SU-DHL-6 (cell line): ENCODE results near the gene TRPV5.

Experiments used
- H2AFZ ChIP-seq: fragments of 200-600 bp; sonication (generic); 2 replicates; pipeline ENCODE4 v1.6.1; 2014; ENCODE audit warnings: low read depth, mild to moderate bottlenecking, moderate library complexity, mixed read lengths, antibody characterized with exemption, low read length; ENCODE audit not compliant: severe bottlenecking
- H3F3A ChIP-seq: fragments of 200-600 bp; shearing (Covaris generic); 2 replicates; pipeline ENCODE4 v1.6.0; 2016; ENCODE audit warnings: antibody characterized with exemption, mild to moderate bottlenecking; ENCODE audit not compliant: insufficient read depth
- H3K27ac ChIP-seq: fragments of 200-600 bp; sonication (generic); 2 replicates; pipeline ENCODE4 v1.5.1; 2016; ENCODE audit warnings: low read depth, mild to moderate bottlenecking, low read length, moderate library complexity, mixed read lengths
- H3K27me3 ChIP-seq: fragments of 200-600 bp; sonication (generic), shearing (Covaris generic); 2 replicates; pipeline ENCODE4 v1.6.0; 2014; ENCODE audit warnings: mild to moderate bottlenecking, low read length
- H3K36me3 ChIP-seq: fragments of 200-600 bp; sonication (generic); 2 replicates; pipeline ENCODE4 v1.6.1; 2014; ENCODE audit warnings: mild to moderate bottlenecking, low read length, mixed read lengths
- H3K4me2 ChIP-seq: fragments of 300-600, 200-600 bp; shearing (Covaris generic), sonication (generic); 2 replicates; pipeline ENCODE4 v1.6.0; 2014; ENCODE audit warnings: low read length, low read depth, mild to moderate bottlenecking; ENCODE audit not compliant: poor library complexity, severe bottlenecking
- H3K4me3 ChIP-seq: fragments of 200-600 bp; sonication (generic); 2 replicates; pipeline ENCODE4 v1.5.1; 2014; ENCODE audit warnings: antibody characterized with exemption, low read length, mild to moderate bottlenecking, mixed read lengths; ENCODE audit not compliant: insufficient read depth, poor library complexity, severe bottlenecking
- H3K79me2 ChIP-seq: fragments of 200-600 bp; sonication (generic); 2 replicates; pipeline ENCODE4 v1.6.1; 2014; ENCODE audit warnings: mild to moderate bottlenecking, low read length, moderate library complexity; ENCODE audit not compliant: insufficient read depth
- H3K9ac ChIP-seq: fragments of 200-600 bp; sonication (generic); 2 replicates; pipeline ENCODE4 v1.7.0; 2014; ENCODE audit warnings: mild to moderate bottlenecking, low read length
- H3K9me2 ChIP-seq: fragments of 200-600 bp; sonication (generic); replicated peaks from 2 replicates; pipeline ENCODE4 v1.6.1; 2014; ENCODE audit warnings: low read length; ENCODE audit not compliant: insufficient read depth
- H3K9me3 ChIP-seq: fragments of 200-600 bp; sonication (generic); 2 replicates; pipeline ENCODE4 v1.6.1; 2014; ENCODE audit warnings: low read length, mixed read lengths; ENCODE audit not compliant: insufficient read depth
- H4K20me1 ChIP-seq: fragments of 200-600 bp; sonication (generic); 2 replicates; pipeline ENCODE4 v1.6.1; 2014; ENCODE audit warnings: low read depth, mild to moderate bottlenecking, antibody characterized with exemption, low read length, moderate library complexity, mixed read lengths
- EZH2phosphoT487 ChIP-seq: fragments of 200-600 bp; sonication (generic), shearing (Covaris generic); conservative IDR thresholded peaks from 2 replicates; pipeline ENCODE4 v1.6.1; 2018; ENCODE audit warnings: mild to moderate bottlenecking, antibody characterized with exemption, low read length, moderate library complexity, mixed read lengths
- TF ChIP-seq, protein P1 (sequence below): fragments of 200-600 bp; sonication (generic); IDR thresholded peaks from one replicate; pipeline ENCODE4 v1.5.1; 2017; ENCODE audit warnings: antibody characterized with exemption, mild to moderate bottlenecking, low read length, moderate library complexity; ENCODE audit not compliant: insufficient read depth, poor library complexity, severe bottlenecking

Gene TRPV5

DNA sequence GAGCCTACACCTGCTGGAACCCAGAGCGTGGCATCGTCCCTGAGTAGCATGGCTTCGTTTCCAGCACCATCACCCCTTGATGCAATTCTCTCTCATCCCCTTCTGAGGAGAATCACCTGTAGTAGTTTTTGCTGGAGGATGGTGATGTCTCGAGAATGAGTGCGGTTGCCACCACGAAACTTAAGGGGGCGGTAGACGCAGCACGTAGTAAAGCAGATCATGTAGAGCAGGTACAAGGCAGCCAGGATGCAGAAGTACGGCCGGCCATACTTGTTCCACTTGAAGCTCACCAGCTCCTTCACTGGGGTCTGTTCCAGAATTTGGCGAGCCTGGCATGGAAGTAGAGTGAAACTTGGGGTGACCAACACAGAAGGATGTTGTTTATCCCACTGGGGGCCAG, 8.1 kb downstream of the TRPV5 start:
- Histone ChIP-seq H3K9ac (no peak overlapping the region), H3K27me3 (no peaks in the 10 kb centered on the region), H3K9me2 (no peaks in the 10 kb centered on the region), H3F3A (no peaks in the 10 kb centered on the region), H3K4me3 (no peak overlapping the region), H3K36me3 (no peaks in the 10 kb centered on the region), H2AFZ (no peak overlapping the region), H3K9me3 (no peaks in the 10 kb centered on the region), H3K79me2 (no peaks in the 10 kb centered on the region), H3K27ac (no peak overlapping the region), H4K20me1 (no peaks in the 10 kb centered on the region), H3K4me2 (no peak overlapping the region)
- TF ChIP-seq EZH2phosphoT487, result no peak
- TF ChIP-seq, protein P1, sequence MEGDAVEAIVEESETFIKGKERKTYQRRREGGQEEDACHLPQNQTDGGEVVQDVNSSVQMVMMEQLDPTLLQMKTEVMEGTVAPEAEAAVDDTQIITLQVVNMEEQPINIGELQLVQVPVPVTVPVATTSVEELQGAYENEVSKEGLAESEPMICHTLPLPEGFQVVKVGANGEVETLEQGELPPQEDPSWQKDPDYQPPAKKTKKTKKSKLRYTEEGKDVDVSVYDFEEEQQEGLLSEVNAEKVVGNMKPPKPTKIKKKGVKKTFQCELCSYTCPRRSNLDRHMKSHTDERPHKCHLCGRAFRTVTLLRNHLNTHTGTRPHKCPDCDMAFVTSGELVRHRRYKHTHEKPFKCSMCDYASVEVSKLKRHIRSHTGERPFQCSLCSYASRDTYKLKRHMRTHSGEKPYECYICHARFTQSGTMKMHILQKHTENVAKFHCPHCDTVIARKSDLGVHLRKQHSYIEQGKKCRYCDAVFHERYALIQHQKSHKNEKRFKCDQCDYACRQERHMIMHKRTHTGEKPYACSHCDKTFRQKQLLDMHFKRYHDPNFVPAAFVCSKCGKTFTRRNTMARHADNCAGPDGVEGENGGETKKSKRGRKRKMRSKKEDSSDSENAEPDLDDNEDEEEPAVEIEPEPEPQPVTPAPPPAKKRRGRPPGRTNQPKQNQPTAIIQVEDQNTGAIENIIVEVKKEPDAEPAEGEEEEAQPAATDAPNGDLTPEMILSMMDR, result no peak

DNA sequence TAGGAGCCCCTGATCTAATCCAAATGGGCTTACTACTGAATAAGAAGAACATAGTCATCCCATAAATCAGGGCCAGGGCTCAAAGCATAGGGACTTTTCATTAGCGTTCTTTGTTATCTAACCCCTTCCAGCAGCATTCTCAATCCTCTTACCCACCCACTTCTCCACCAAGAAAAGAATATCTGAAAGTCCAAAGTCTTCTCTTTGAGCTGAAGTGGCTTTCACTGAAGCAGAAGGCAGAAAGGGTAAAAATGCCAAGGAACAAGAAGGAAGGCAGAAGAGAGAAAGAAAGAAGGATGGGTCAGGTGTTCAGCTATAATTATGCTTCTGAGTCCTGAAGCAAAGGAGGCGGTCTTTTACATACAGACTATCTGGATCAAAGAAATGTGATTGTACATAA, 10.2 kb downstream of the TRPV5 start:
- Histone ChIP-seq H3F3A (no peaks in the 10 kb centered on the region), H3K4me3 (no peak overlapping the region), H3K9me2 (no peaks in the 10 kb centered on the region), H4K20me1 (no peaks in the 10 kb centered on the region), H3K27ac (no peak overlapping the region), H3K9me3 (no peaks in the 10 kb centered on the region), H3K9ac (no peak overlapping the region), H3K27me3 (no peaks in the 10 kb centered on the region), H3K79me2 (no peaks in the 10 kb centered on the region), H3K36me3 (no peaks in the 10 kb centered on the region), H2AFZ (no peak overlapping the region), H3K4me2 (no peak overlapping the region)
- TF ChIP-seq, protein P1, result no peak
- no peak for TF ChIP-seq EZH2phosphoT487

DNA sequence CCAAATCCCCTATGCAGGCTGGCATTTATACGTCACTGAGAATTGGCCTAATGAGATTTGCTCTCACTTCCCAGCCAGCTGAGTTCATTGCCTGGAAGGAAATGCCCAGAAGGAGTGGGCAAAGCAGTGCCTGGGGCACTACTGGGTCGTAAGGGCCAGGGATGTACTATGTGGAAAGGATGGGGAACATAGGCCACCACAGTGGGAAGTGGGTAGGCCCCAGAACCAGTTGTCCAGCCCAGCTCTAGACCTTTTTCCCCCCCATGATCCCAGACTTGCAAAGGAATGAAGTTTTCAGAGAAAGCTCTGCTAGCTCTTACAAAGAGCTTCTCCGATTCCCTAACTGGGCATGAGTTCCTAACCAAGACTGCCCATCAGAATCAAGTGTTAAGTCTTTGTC, 13.9 kb downstream of the TRPV5 start:
- Histone ChIP-seq H3K9me2 (no peaks in the 10 kb centered on the region), H3K4me3 (no peak overlapping the region), H4K20me1 (no peaks in the 10 kb centered on the region), H2AFZ (no peak overlapping the region), H3F3A (no peaks in the 10 kb centered on the region), H3K36me3 (no peaks in the 10 kb centered on the region), H3K27ac (no peak overlapping the region), H3K79me2 (no peaks in the 10 kb centered on the region), H3K27me3 (no peaks in the 10 kb centered on the region), H3K4me2 (no peak overlapping the region), H3K9ac (no peak overlapping the region), H3K9me3 (no peaks in the 10 kb centered on the region)
- TF ChIP-seq, protein P1, result no peak
- no peak for TF ChIP-seq EZH2phosphoT487

DNA sequence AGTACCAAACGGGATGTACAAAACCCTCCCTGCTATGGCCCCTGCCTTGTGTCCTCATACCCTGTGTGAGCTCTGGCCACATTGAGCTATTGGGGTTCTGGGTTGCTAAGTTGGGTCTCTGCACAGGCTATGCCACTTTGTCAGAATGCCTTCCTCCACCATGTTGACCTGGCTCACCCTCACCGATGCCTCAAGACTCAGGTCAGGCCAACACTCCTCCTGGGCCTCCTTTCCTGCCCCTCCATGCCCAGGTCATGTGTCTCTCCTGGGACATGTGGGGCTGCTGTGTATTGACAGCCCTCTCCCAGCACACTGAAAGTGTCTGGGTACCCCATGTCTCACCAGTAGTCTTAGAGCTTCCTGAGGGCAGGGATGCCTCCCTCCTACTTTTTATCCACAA, 14.6 kb downstream of the TRPV5 start:
- H3K36me3 ChIP-seq, result no peaks in the 10 kb centered on the region
- H4K20me1 ChIP-seq, result no peaks in the 10 kb centered on the region
- TF ChIP-seq EZH2phosphoT487, result no peak
- TF ChIP-seq, protein P1, result no peak
- H3K9me3 ChIP-seq, result no peaks in the 10 kb centered on the region
- no peak overlapping the region for H2AFZ ChIP-seq
- H3K27ac ChIP-seq, result no peak overlapping the region
- H3K9me2 ChIP-seq, result no peaks in the 10 kb centered on the region
- H3K79me2 ChIP-seq, result no peaks in the 10 kb centered on the region
- H3K4me2 ChIP-seq, result no peak overlapping the region
- H3K9ac ChIP-seq, result no peak overlapping the region
- no peak overlapping the region for H3K4me3 ChIP-seq
- no peaks in the 10 kb centered on the region for H3F3A ChIP-seq
- H3K27me3 ChIP-seq, result no peaks in the 10 kb centered on the region
